GM19099 (cell line): ENCODE results near the gene LDLRAD4.

Experiments used
- POLR2A ChIP-seq: IDR thresholded peaks from 3 replicates; pipeline ENCODE4 v1.6.1; 2011; ENCODE audit warnings: low read depth; ENCODE audit not compliant: insufficient read length; ENCODE audit errors: extremely low read depth

Gene LDLRAD4

GRCh38 chr18:13233787-13234783 is 15.5 kb downstream of the LDLRAD4 start:
- no peak for TF ChIP-seq POLR2A

GRCh38 chr18:13235421-13235831 is 16.9 kb downstream of the LDLRAD4 start:
- TF ChIP-seq POLR2A, result no peak

GRCh38 chr18:13235981-13236380 is 17.4 kb downstream of the LDLRAD4 start:
- no peak for TF ChIP-seq POLR2A

GRCh38 chr18:13236411-13236810 is 17.9 kb downstream of the LDLRAD4 start:
- no peak for TF ChIP-seq POLR2A

- no peak for TF ChIP-seq POLR2A
Observed at GRCh38 chr18:13237073-13237472, 18.5 kb downstream of the LDLRAD4 start.

- no peak for TF ChIP-seq POLR2A
Observed at GRCh38 chr18:13237641-13238040, 19.1 kb downstream of the LDLRAD4 start.

- TF ChIP-seq POLR2A, result no peak
Observed at GRCh38 chr18:13239171-13239956, 20.8 kb downstream of the LDLRAD4 start.

GRCh38 chr18:13240060-13240725 is 21.6 kb downstream of the LDLRAD4 start:
- no peak for TF ChIP-seq POLR2A

- no peak for TF ChIP-seq POLR2A
Observed at GRCh38 chr18:13241083-13241892, 22.7 kb downstream of the LDLRAD4 start.

GRCh38 chr18:13241893-13242175 is 23.3 kb downstream of the LDLRAD4 start:
- no peak for TF ChIP-seq POLR2A

- TF ChIP-seq POLR2A, result no peak
Observed at GRCh38 chr18:13242797-13243196, 24.2 kb downstream of the LDLRAD4 start.

- no peak for TF ChIP-seq POLR2A
Observed at GRCh38 chr18:13243363-13243762, 24.8 kb downstream of the LDLRAD4 start.

- TF ChIP-seq POLR2A, result no peak
Observed at GRCh38 chr18:13244135-13244534, 25.6 kb downstream of the LDLRAD4 start.

- TF ChIP-seq POLR2A, result no peak
Observed at GRCh38 chr18:13245481-13246000, 27.0 kb downstream of the LDLRAD4 start.
